ENCODE data around the gene BLM. TPM values are rescaled to one million over a fixed set of nuclear protein-coding genes. Genes with fewer than 3 reads are reported as not detected.

Gene BLM
- total and polyA plus RNA-seq, 2 of the 4 experiments (the other 2 are of a cell fraction): 2.5 to 6.5 TPM

DNA sequence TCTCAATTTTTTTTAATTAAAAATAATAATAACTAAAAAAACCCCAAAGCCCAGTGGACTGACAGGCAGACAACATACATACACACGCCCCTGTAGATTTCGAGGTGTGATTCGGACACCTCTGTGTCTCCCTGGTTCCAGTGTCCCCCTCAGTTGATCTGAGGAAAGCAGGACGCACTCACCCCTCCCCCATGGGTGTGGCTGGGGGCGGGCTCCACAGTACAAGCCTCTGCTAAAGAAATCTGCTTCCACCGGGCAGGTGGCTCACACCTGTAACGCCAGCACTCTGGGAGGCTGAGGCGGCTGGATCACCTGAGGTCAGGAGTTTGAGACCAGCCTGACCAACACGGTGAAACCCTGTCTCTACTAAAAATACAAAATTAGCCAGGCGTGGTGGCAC, 33.8 kb upstream of the BLM start:
- no peak overlapping the region for H3K4me3 ChIP-seq (ENCODE audit: insufficient read depth, low read depth, low read length)
- no peak overlapping the region for H4K8ac ChIP-seq (ENCODE audit: low read depth in 2 of 2, low read length in 2 of 2)
- WGBS, 2 experiments (ENCODE audit: extremely low coverage in 2 of 2, insufficient read length in 1 of 2): no CpG with 5 or more reads among the region's 10 CpGs
- no peak overlapping the region for H2AFZ ChIP-seq (replicated peaks; ENCODE audit: low read length, poor library complexity)
- H4K5ac ChIP-seq (ENCODE audit: low read depth, low read length): no peak overlapping the region
- no TSS peak for BruUV-seq (replicated peaks)
- H3K4me2 ChIP-seq (ENCODE audit: low read depth, low read length): no peak overlapping the region
- no peaks in the 10 kb centered on the region for H3K36me3 ChIP-seq (ENCODE audit: control insufficient read depth, insufficient read depth, low read length)
- peaks cover 5% of the 10 kb centered on the region for H4K20me1 ChIP-seq (ENCODE audit: insufficient read depth, low read length)
- H3K79me1 ChIP-seq (ENCODE audit: low read depth in 1 of 2, low read length in 2 of 2): no peaks in the 10 kb centered on the region
- H3K27me3 ChIP-seq (ENCODE audit: control insufficient read depth, insufficient read depth, low read length): no peaks in the 10 kb centered on the region
- H3K14ac ChIP-seq (replicated peaks; ENCODE audit: low read depth, low read length): no peak overlapping the region
- POLR2A ChIA-PET (ENCODE audit: unreplicated experiment): no interaction called here
- no peak overlapping the region for H2BK15ac ChIP-seq (ENCODE audit: low read depth, low read length)
- no peak overlapping the region for H2BK120ac ChIP-seq (ENCODE audit: low read depth, low read length)
- no peak overlapping the region for H2BK5ac ChIP-seq (ENCODE audit: low read depth, low read length, poor library complexity, severe bottlenecking)
- CTCF ChIA-PET: interaction anchor here (0.6 to 0.9 kb wide), 2 partner anchors 8 to 1361 kb away, joined by 5 read pairs; no protein-coding TSS in a partner anchor
- no peak overlapping the region for H3K4ac ChIP-seq (ENCODE audit: low read depth, low read length)
- H3K27ac ChIP-seq (ENCODE audit: insufficient read depth, low read length): no peak overlapping the region
- H3K9ac ChIP-seq (ENCODE audit: low read depth, low read length): no peak overlapping the region
- DNase-seq: no peak
- ATAC-seq (ENCODE audit: low read depth): no peak
- H3K9me1 ChIP-seq (ENCODE audit: insufficient read depth, low read length): peaks cover 13% of the 10 kb centered on the region
- no peak overlapping the region for H3K56ac ChIP-seq (ENCODE audit: extremely low read depth, insufficient read depth, low read length)
- no peak overlapping the region for H3K18ac ChIP-seq (ENCODE audit: low read depth, low read length)
- H2AK5ac ChIP-seq (ENCODE audit: low read depth, low read length): peak overlapping the region; percentile 83
- intact Hi-C loops (cut with micrococcal nuclease) (no loop called here), in situ Hi-C loops (cut with MboI; ENCODE audit: low sequenced_read_pairs) (no loop called here), dilution Hi-C loops (cut with HindIII; ENCODE audit: low sequenced_read_pairs, unreplicated experiment) (no loop called here)
- TF ChIP-seq, protein P1, sequence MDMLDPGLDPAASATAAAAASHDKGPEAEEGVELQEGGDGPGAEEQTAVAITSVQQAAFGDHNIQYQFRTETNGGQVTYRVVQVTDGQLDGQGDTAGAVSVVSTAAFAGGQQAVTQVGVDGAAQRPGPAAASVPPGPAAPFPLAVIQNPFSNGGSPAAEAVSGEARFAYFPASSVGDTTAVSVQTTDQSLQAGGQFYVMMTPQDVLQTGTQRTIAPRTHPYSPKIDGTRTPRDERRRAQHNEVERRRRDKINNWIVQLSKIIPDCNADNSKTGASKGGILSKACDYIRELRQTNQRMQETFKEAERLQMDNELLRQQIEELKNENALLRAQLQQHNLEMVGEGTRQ (IDR thresholded peaks at IDR 0.05; ENCODE audit: low read depth, low read length): no peak
- TF ChIP-seq FOS (IDR thresholded peaks at IDR 0.05; ENCODE audit: low read depth, low read length): no peak
- no peaks in the 10 kb centered on the region for H3K9me3 ChIP-seq (ENCODE audit: control insufficient read depth, insufficient read depth, low read length)
- no peak overlapping the region for H2BK20ac ChIP-seq (ENCODE audit: low read depth, low read length)
- H3K23ac ChIP-seq (ENCODE audit: low read depth, low read length): no peak overlapping the region
- H2AK9ac ChIP-seq (replicated peaks; ENCODE audit: low read depth, low read length, poor library complexity): no peak overlapping the region
- peaks cover 20% of the 10 kb centered on the region for H3K4me1 ChIP-seq (ENCODE audit: control insufficient read depth, insufficient read depth, low read length)
- H4K91ac ChIP-seq (ENCODE audit: insufficient read depth, low read depth, low read length): no peak overlapping the region
